Ectodermal cell (in vitro differentiated cells): Measurements from ENCODE around the gene HIVEP3.

ENCODE experiments used
- H3K27ac ChIP-seq: 2 replicates; pipeline ENCODE4 v1.7.0; 2013; ENCODE audit warnings: mild to moderate bottlenecking, low read depth, low read length; ENCODE audit not compliant: insufficient read depth, poor library complexity, severe bottlenecking
- H3K27me3 ChIP-seq: 2 replicates; pipeline ENCODE4 v1.7.0; 2013; ENCODE audit warnings: mild to moderate bottlenecking, low read length; ENCODE audit not compliant: insufficient read depth, control insufficient read depth, poor library complexity, severe bottlenecking
- H3K36me3 ChIP-seq: one replicate; pipeline ENCODE4 v1.7.0; 2013; ENCODE audit warnings: low read length; ENCODE audit not compliant: control insufficient read depth, insufficient read depth
- H3K4me1 ChIP-seq: one replicate; pipeline ENCODE4 v1.7.0; 2013; ENCODE audit warnings: low read length; ENCODE audit not compliant: control insufficient read depth, insufficient read depth
- H3K4me3 ChIP-seq: 2 replicates; pipeline ENCODE4 v1.7.0; 2013; ENCODE audit warnings: low read depth, low read length, control low read depth; ENCODE audit not compliant: insufficient read depth
- H3K9me3 ChIP-seq: 2 replicates; pipeline ENCODE4 v1.7.0; 2013; ENCODE audit warnings: mild to moderate bottlenecking, low read length, moderate library complexity; ENCODE audit not compliant: control insufficient read depth
- WGBS, 2 experiments: methylation state at CpG; one replicate each; pipeline ENCODE4 v1.1.7; 2013; ENCODE audit warnings: missing lambda C conversion rate in 2 of 2; 5-methylcytosine and 5-hydroxymethylcytosine counted together

The HIVEP3 gene

DNA sequence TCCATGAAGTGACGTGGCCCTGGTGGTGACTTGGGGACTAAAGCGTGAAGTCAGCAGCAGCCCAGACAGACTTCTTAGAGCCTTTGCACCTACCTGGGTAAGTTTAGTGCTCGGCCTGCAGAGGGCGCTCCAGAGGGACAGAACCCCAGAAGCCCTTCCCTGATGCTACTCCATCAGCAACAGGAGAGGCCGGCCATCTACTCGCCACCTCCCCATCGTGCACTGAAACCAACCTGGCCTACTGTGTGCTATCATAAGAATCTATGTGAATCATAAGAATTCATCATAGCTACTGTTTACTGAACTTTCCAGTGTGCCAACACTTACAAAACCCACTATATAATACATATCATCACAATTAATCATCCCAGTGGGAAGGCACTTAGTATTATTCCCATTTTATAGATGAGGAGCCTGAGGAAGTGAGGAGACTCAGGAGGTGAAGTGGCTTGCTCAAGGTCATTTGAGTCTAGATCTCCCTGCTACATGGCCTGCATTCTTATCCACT lies 426.3 kb downstream of the HIVEP3 start:
- Histone ChIP-seq H3K4me1 (peaks cover 31% of the 10 kb centered on the region), H3K27ac (no peak overlapping the region)
- 75% methylated on average over 7 of the region's 7 CpGs for WGBS, 2 experiments

DNA sequence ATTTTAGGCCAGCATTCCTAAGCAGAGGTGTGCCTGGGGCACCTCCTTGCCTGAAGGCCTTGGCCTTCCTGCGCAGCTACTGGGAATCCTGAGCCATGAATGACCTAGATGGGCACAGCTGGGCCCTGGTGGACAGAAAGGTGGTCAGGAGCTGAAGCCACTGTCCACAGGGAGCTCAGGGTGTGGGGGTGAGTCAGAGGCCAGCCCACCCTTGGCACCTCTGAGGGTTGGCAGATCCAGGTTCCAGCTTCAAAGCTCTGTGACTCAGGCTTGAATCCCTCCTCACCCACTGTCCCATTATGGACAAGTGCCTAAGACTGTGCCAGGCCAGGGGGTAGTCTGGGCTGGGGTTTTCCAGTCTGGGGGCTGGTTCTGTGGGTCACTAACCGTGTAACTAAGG lies 427.8 kb downstream of the HIVEP3 start:
- WGBS, 2 experiments: 94 to 96% methylated on average over 2 of the region's 2 CpGs
- Histone ChIP-seq H3K27ac (no peak overlapping the region), H3K27me3 (no peaks in the 10 kb centered on the region), H3K4me1 (peaks cover 34% of the 10 kb centered on the region), H3K4me3 (no peak overlapping the region), H3K9me3 (no peaks in the 10 kb centered on the region), H3K36me3 (no peaks in the 10 kb centered on the region)

More for the DNA sequence above, 426.3 kb downstream of the HIVEP3 start:
- Histone ChIP-seq H3K9me3 (no peaks in the 10 kb centered on the region), H3K4me3 (no peak overlapping the region), H3K27me3 (no peaks in the 10 kb centered on the region), H3K36me3 (no peaks in the 10 kb centered on the region)

DNA sequence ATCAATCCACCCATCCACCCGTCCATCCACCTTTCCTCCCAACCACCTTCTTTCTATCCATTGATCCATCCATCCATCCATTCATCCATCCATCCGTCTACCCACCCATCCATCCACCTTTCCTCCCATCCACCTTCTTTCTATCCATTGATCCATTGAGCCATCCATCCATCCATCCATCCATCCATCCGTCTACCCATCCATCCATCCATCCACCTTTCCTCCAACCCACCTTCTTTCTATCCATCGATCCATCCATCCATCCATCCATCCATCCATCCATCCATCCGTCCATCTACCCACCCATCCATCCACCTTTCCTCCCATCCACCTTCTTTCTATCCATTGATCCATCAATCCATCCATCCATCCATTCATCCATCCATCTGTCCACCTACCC lies 429.2 kb downstream of the HIVEP3 start:
- 89 to 90% methylated on average over 5 of the region's 5 CpGs for WGBS, 2 experiments
- Histone ChIP-seq H3K4me3 (no peak overlapping the region), H3K4me1 (peaks cover 36% of the 10 kb centered on the region), H3K27ac (no peak overlapping the region), H3K9me3 (no peaks in the 10 kb centered on the region), H3K27me3 (no peaks in the 10 kb centered on the region), H3K36me3 (no peaks in the 10 kb centered on the region)

DNA sequence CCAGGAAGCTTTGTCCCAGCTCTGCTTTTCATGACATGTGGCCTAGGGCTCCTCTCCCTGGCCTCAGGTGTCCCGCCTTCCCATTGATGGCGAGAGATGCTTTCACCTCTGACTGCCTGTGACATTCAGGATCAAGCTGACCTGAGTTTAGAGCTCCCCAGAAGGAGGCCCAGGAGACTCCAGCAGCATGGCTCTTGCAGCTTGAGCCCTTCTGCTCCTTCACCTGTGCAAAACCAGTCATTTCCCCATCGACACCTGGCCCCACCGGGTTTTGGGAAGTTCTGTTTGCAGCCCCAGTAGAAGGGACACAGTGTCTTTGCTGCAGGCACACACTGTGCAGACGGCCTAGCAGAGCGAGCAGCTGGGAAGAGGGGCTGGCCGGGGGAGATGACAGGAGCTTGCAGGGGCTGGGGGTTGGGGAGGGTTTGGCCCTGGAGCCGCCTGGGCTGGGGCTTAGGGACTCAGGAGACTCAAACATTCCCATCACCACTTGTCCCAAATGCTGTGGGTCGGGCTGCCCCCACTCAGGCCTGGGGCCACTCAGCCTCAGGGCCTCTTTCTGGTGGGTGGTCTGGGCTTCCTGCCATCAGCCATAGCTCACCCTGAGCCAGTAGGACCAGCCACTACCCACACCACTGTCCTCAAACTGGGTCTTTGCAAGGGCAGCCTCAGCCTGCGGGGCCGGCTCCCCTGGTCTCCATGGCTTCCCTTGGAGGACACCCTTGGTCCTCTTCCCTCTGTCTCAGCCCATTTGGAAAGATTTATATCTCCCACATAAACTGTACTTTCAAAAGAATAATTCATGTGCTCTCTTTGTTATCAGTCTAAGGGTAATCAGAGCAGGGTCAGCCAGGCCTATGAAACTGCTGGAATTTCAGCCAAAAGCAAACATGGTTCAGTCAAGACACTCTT lies 430.4 kb downstream of the HIVEP3 start:
- WGBS, 2 experiments: 71 to 76% methylated on average over 11 of the region's 11 CpGs
- H3K4me3 ChIP-seq: no peak overlapping the region

DNA sequence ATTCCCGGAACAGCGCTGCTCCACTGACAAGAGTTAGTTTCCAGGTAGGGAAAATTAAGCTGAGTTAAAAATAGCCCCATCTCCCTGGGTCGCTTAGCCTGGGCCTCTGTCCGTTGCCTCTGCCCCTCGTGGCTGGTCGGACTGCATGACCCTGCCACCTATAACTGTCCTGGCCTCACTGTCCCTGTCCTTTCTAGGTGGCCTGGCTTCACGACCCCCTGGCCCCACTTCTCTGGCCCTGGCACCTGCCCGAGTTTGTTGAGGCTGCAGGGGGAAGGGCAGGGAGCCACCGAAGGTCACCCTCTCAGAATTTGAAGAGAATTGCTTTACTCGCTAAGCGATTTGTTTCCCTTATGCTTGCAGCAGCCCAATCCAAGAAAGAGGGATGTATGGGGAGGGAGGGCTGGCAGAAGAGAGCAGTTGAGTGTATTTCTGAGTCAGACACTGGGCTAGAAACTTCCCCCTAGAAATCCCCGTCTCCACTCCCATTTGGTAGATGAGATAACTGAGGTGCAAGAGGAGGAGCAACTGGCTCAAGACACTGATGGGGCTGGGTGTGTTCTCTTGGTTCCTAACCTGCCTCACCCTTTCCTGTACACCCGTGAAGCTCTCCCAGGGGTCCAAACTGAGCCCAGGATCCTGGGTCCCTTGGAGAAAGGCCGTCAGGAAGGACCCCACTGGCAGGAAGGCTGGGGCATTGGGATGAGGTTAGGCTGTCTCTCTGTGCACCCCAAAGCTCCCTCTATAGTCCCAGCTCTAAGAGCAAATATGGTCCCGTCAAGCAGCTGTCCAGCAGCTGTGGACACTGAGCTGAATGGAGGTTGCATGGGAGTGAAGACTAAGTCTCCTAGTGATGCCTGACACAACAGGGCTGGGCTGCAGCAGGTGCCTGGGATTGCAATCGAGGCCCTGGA lies 431.3 kb downstream of the HIVEP3 start:
- Histone ChIP-seq H3K27me3 (no peaks in the 10 kb centered on the region), H3K4me1 (peaks cover 42% of the 10 kb centered on the region), H3K4me3 (peak overlapping the region; percentile 3), H3K36me3 (no peaks in the 10 kb centered on the region), H3K9me3 (no peaks in the 10 kb centered on the region), H3K27ac (peak overlapping the region; percentile 53)
- 42 to 45% methylated on average over 16 of the region's 16 CpGs for WGBS, 2 experiments

More for the DNA sequence above, 430.4 kb downstream of the HIVEP3 start:
- Histone ChIP-seq H3K4me1 (peaks cover 36% of the 10 kb centered on the region), H3K27ac (no peak overlapping the region), H3K27me3 (no peaks in the 10 kb centered on the region), H3K9me3 (no peaks in the 10 kb centered on the region), H3K36me3 (no peaks in the 10 kb centered on the region)

DNA sequence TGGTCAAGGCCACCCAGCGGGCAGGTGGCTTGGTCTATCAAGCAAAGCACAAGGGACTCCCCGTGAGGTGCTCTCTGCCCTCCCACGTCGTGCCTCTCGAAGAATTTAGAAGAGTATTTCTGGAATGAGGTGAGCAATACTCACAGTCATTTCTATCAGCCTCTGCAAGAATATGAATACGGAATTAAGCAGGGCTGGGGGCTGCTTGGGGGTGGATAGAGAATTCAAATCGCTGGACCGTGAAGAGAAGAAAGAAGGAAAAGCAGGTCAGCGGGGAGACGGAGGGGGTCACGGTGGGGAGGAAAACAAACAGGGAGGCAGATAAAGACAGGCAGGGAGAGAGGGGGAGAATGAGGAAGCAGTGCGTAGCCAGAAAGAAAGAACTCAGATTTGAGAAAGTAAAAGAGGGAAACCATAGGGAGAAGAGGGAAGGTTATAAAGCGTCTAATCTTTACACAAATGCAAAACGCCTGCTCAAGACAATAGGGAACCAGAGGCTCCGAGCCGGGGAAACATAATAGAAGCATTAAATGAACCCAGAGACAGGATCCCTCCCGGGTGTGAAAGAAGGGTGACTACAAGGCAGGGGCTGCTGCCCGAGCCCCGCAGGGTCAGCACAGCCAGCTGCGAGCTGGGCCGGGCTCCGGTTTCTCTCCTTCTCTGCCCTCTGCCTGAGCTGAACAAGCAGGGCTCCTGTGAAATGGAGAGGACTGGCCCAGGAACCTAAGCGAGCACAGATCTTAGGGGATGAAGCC lies 432.2 kb downstream of the HIVEP3 start:
- Histone ChIP-seq H3K9me3 (no peaks in the 10 kb centered on the region), H3K27me3 (no peaks in the 10 kb centered on the region), H3K36me3 (no peaks in the 10 kb centered on the region), H3K4me1 (peaks cover 42% of the 10 kb centered on the region), H3K27ac (peak overlapping the region; percentile 53), H3K4me3 (peak overlapping the region; percentile 11)
- 3 to 4% methylated on average over 23 of the region's 23 CpGs for WGBS, 2 experiments

DNA sequence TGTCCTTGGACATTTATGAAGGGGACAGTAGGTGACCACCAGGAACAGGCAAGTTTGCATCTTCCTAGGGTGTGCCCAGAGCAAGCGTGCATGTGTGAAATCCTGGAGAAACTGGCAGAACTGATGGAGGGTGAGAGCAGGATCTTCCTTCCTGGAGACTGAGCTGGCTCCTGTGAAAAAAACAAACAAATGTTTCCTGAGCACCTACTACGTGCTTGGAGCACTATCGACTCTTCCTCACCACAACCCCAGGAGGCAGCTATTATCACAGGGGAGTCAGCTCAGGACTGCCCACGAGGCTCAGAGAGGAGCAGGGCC lies 432.7 kb downstream of the HIVEP3 start:
- no peak overlapping the region for H3K27ac ChIP-seq
- H3K4me3 ChIP-seq: no peak overlapping the region

DNA sequence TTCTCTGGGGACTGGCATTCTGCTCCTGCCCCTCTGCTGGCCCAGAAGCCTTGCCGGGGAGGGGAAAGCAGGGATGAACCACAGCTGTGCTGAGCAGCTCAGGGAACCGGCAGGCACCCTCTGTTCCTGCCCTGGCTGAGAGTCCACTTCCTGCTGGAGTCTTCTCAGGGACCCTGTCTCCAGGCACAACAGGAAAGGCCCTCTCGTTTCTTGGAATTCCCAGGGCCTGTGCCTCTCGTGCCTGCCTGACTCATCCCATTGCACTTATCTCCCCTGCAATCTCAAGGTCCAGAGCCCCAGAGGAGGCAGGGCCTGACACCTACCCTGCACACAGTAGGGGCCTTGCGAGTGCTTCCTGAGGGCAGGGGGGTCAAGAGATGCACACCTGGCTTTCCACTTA lies 433.1 kb downstream of the HIVEP3 start:
- Histone ChIP-seq H3K27ac (no peak overlapping the region), H3K36me3 (no peaks in the 10 kb centered on the region), H3K27me3 (no peaks in the 10 kb centered on the region), H3K4me3 (no peak overlapping the region), H3K4me1 (peaks cover 42% of the 10 kb centered on the region), H3K9me3 (no peaks in the 10 kb centered on the region)
- whole genome bisulfite sequencing, 2 experiments: 48% methylated on average over 5 of the region's 5 CpGs

More for the DNA sequence above, 432.7 kb downstream of the HIVEP3 start:
- Histone ChIP-seq H3K27me3 (no peaks in the 10 kb centered on the region), H3K9me3 (no peaks in the 10 kb centered on the region), H3K4me1 (peaks cover 42% of the 10 kb centered on the region), H3K36me3 (no peaks in the 10 kb centered on the region)
- 32 to 34% methylated on average over 4 of the region's 4 CpGs for WGBS, 2 experiments

DNA sequence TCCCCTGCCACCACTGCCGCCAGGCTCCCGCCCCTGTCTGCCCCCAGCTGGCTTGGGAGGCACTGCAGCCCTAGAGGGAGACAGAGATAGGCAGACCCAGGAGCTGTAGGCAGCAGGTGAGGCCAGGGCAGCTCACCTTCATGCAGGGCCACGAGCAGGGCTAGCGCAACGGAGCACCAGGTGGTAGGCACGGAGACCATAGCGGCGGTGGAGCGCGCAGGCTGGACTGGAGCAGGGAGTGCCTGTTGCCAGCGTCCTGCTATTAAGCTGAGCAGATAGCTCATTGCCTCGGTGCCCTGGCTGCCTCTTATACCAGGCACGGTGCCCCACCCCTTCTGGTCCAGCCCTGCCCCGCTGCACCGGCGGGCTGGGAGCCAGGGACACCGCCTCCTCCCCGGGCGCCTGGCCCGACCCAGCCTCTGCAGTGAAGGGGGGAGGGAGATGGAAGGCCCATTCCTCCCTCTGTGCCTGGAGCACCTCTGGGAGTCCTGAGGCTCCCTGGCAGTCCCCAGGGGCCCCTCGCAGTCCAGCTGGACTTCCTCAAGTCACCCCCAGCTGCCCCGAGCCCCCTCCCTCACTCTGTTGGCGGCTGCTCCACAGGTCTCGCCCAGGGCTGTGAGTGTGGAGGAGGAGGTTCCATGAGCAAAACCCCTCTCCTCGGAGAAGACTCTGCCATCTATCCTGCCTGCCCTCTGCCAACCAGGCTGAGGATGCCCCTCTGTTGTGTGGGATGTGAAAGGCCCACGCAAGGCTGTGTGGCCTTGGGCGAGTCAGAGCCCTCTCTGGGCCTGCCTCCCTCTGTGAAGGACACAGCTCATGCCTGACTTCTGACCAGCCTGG lies 434.1 kb downstream of the HIVEP3 start, which contains the start of gene EDN2:
Gene EDN2, minus strand, starts transcription at position 282 of the 840 bp plus-strand sequence. Its CDS starts 82 bp downstream, at position 200.
- no peaks in the 10 kb centered on the region for H3K36me3 ChIP-seq
- H3K4me3 ChIP-seq: no peak within 1 kb of the TSS
- peaks cover 42% of the 10 kb centered on the region for H3K4me1 ChIP-seq
- H3K9me3 ChIP-seq: no peaks in the 10 kb centered on the region
- WGBS, 2 experiments: 82 to 85% methylated on average over 25 to 27 of the region's 27 CpGs
- H3K27ac ChIP-seq: no peak within 1 kb of the TSS
- no peaks in the 10 kb centered on the region for H3K27me3 ChIP-seq
